Measurements from ENCODE around the gene CDK8. TPM values are rescaled to one million over a fixed set of nuclear protein-coding genes. Genes with fewer than 3 reads are reported as not detected.

Gene CDK8
- total and polyA plus RNA-seq, 9 of the 15 experiments (the other 6 are each of a cell fraction or from before 2014, with no cell fraction given), result 11.3 to 33.7 (median 20.3) TPM

GRCh38 chr13:26449063-26449848, 195.3 kb downstream of the CDK8 start:
- no peak for FAIRE-seq
- H3K4me2 ChIP-seq (ENCODE audit: insufficient read depth, low read length), result no peak overlapping the region
- WGBS (ENCODE audit: insufficient coverage, low coverage, missing lambda C conversion rate), result 0% methylated on average over 2 of the region's 2 CpGs
- intact Hi-C loops (cut with micrococcal nuclease), result no loop called here
- H3K27ac ChIP-seq (ENCODE audit: extremely low read depth, low read depth, low read length), result no peak overlapping the region
- no peak for ATAC-seq
- H3K79me2 ChIP-seq (ENCODE audit: control insufficient read depth, insufficient read depth, low read length), result no peaks in the 10 kb centered on the region
- no peaks in the 10 kb centered on the region for H3K4me1 ChIP-seq (replicated peaks in 1 of 2; ENCODE audit: control insufficient read depth in 2 of 2, insufficient read depth in 2 of 2, low read length in 2 of 2)
- ChIA-PET CTCF (ENCODE audit: low intra/inter-chr PET ratio) (no interaction called here), POLR2A (interaction anchor here (0.6 kb wide), 1 partner anchor 62 kb away, joined by 3 read pairs; no protein-coding TSS in a partner anchor)
- H3K9ac ChIP-seq (ENCODE audit: insufficient read depth in 1 of 2, low read depth in 2 of 2, low read length in 2 of 2), result no peak overlapping the region
- H3K4me3 ChIP-seq, result no peak overlapping the region
- H4K20me1 ChIP-seq (replicated peaks; ENCODE audit: control insufficient read depth, insufficient read depth, low read length), result no peaks in the 10 kb centered on the region
- no peaks in the 10 kb centered on the region for H3K36me3 ChIP-seq (ENCODE audit: control insufficient read depth, insufficient read depth, low read length)
- no TSS peak for BruUV-seq (replicated peaks)
- no peaks in the 10 kb centered on the region for H3K27me3 ChIP-seq (ENCODE audit: control insufficient read depth in 2 of 2, insufficient read depth in 2 of 2, low read length in 2 of 2)
- TF ChIP-seq ILK (tag; IDR thresholded peaks at IDR 0.05; ENCODE audit: borderline replicate concordance, low read depth) (no peak), ID3 (CRISPR knock-in tag; IDR thresholded peaks at IDR 0.05) (no peak), ID3 (tag; IDR thresholded peaks at IDR 0.05) (no peak), FIP1L1 (IDR thresholded peaks at IDR 0.05; ENCODE audit: low read depth, low read length, poor library complexity, severe bottlenecking) (no peak), XRCC4 (IDR thresholded peaks at IDR 0.05; ENCODE audit: extremely low read depth, insufficient read depth, insufficient read length) (no peak), NRF1 (conservative IDR thresholded peaks at IDR 0.05 in 1 of 2, IDR thresholded peaks at IDR 0.05 in 1 of 2) (no peak), BCLAF1 (IDR thresholded peaks at IDR 0.05; ENCODE audit: borderline replicate concordance in 1 of 2, control insufficient read depth in 1 of 2, low read depth in 2 of 2, low read length in 1 of 2) (no peak), SIRT6 (IDR thresholded peaks at IDR 0.05; ENCODE audit: low read depth, low read length) (no peak), SMARCE1 (IDR thresholded peaks at IDR 0.05) (no peak), CBX5 (IDR thresholded peaks at IDR 0.05; ENCODE audit: borderline replicate concordance, low read depth) (no peak), ZNF444 (CRISPR knock-in tag; IDR thresholded peaks at IDR 0.05) (no peak), ZNF280A (IDR thresholded peaks at IDR 0.05; ENCODE audit: low read depth, partially characterized antibody) (no peak), ZNF384 (IDR thresholded peaks at IDR 0.05; ENCODE audit: low read depth, low read length) (no peak), CREBBP (IDR thresholded peaks at IDR 0.05; ENCODE audit: low read depth, low read length) (no peak), ZFPM2 (CRISPR knock-in tag; IDR thresholded peaks at IDR 0.05) (no peak)
- TF ChIP-seq, protein P1, sequence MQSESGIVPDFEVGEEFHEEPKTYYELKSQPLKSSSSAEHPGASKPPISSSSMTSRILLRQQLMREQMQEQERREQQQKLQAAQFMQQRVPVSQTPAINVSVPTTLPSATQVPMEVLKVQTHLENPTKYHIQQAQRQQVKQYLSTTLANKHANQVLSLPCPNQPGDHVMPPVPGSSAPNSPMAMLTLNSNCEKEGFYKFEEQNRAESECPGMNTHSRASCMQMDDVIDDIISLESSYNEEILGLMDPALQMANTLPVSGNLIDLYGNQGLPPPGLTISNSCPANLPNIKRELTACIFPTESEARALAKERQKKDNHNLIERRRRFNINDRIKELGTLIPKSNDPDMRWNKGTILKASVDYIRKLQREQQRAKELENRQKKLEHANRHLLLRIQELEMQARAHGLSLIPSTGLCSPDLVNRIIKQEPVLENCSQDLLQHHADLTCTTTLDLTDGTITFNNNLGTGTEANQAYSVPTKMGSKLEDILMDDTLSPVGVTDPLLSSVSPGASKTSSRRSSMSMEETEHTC (IDR thresholded peaks at IDR 0.05), result no peak
- no peaks in the 10 kb centered on the region for H3K9me1 ChIP-seq (ENCODE audit: control insufficient read depth, insufficient read depth, low read length)
- H2AFZ ChIP-seq (ENCODE audit: low read depth, low read length), result no peak overlapping the region
- in situ Hi-C loops (cut with MboI), result no loop called here
- H3K9me3 ChIP-seq (replicated peaks; ENCODE audit: control insufficient read depth, insufficient read depth, low read depth, low read length), result no peaks in the 10 kb centered on the region
- DNase-seq (ENCODE audit: extremely low read depth in 1 of 4, low spot score in 3 of 4), result no peak

Measured in K562 (cell line).